Aorta (tissue), 5 donors: ENCODE data around the gene F2RL2. TPM values are rescaled to one million over a fixed set of nuclear protein-coding genes. Genes with fewer than 3 reads are reported as not detected.

Source experiments
- ATAC-seq: fragments of 200-7000 bp; cut with Tn5 transposase; one replicate; pipeline ENCODE4 v1.9.1; 2022; ENCODE audit warnings: moderate library complexity; ENCODE audit not compliant: low FRiP score
- DNase-seq, 2 donors: peaks; one replicate each; pipeline ENCODE4 v3.0.0-alpha.2; 2020
- H3K27ac ChIP-seq, 2 donors: one replicate each; pipeline ENCODE4 v1.5.1; 2013; ENCODE audit warnings: low read length in 2 of 2, mild to moderate bottlenecking in 2 of 2, moderate library complexity in 2 of 2, control low read depth in 1 of 2, inconsistent platforms in 1 of 2, low read depth in 1 of 2
- H3K27me3 ChIP-seq, 2 donors: one replicate each; pipeline ENCODE4 v1.6.1; 2013; ENCODE audit warnings: control low read depth in 1 of 2, low read length in 1 of 2, mild to moderate bottlenecking in 1 of 2, moderate library complexity in 1 of 2; ENCODE audit not compliant: insufficient read depth in 2 of 2, control insufficient read depth in 1 of 2
- H3K36me3 ChIP-seq, 2 donors: one replicate each; pipeline ENCODE4 v1.6.1; 2013; ENCODE audit warnings: control low read depth in 1 of 2, low read length in 1 of 2, mild to moderate bottlenecking in 1 of 2; ENCODE audit not compliant: insufficient read depth in 2 of 2, control insufficient read depth in 1 of 2
- H3K4me1 ChIP-seq, 2 donors: one replicate each; pipeline ENCODE4 v1.6.1; 2013; ENCODE audit warnings: low read length in 2 of 2, control low read depth in 1 of 2, mild to moderate bottlenecking in 1 of 2, moderate library complexity in 1 of 2; ENCODE audit not compliant: insufficient read depth in 2 of 2, control insufficient read depth in 1 of 2
- H3K4me3 ChIP-seq, 2 donors: one replicate each; pipeline ENCODE4 v1.5.1; 2013; ENCODE audit warnings: low read length in 2 of 2, control low read depth in 1 of 2, mild to moderate bottlenecking in 1 of 2
- H3K9me3 ChIP-seq: one replicate; pipeline ENCODE4 v1.6.1; 2013; ENCODE audit warnings: mild to moderate bottlenecking, low read length; ENCODE audit not compliant: control insufficient read depth
- WGBS, 2 donors: extraction: QIAGEN DNeasy Blood & Tissue Kit; methylation state at CpG; one replicate each; pipeline ENCODE4 v1.1.7; 2013; 5-methylcytosine and 5-hydroxymethylcytosine counted together
- intact Hi-C, 2 donors: fragments of 100-400 bp; cut with DNase I; formaldehyde crosslinking; loops; one replicate each; pipeline versions ENCODE4 v1.14.2 to v1.15.0; 2022
- polyA plus RNA-seq, 2 donors: library from polyadenylated mRNA; stranded (reverse); fragments of 200-250 nt; gene quantifications; one replicate each; pipeline ENCODE4 v1.2.3, GENCODE V29; 2013
- total RNA-seq, 2 donors: library from RNA; stranded (reverse); fragmentation: NEBNext Ultra II Directional; extraction: Animal tissue kit (Norgen Biotek cat#: 25700); gene quantifications; one replicate each; pipeline ENCODE4 v1.2.1, GENCODE V29; 2021
- donor health status: healthy with polysubstance abuse.
- donor health status: Bipolar disorder and iron deficiency.
- donor health status: DM: no; HTN: no; CAD: no.
- donor health status: DM: no; HTN: no; CAD: no.
- donor health status: DM: yes; HTN: yes; CAD: no.

The F2RL2 gene
- total and polyA plus RNA-seq, 4 donors, result 0.32 to 4.4 (median 0.50) TPM

DNA sequence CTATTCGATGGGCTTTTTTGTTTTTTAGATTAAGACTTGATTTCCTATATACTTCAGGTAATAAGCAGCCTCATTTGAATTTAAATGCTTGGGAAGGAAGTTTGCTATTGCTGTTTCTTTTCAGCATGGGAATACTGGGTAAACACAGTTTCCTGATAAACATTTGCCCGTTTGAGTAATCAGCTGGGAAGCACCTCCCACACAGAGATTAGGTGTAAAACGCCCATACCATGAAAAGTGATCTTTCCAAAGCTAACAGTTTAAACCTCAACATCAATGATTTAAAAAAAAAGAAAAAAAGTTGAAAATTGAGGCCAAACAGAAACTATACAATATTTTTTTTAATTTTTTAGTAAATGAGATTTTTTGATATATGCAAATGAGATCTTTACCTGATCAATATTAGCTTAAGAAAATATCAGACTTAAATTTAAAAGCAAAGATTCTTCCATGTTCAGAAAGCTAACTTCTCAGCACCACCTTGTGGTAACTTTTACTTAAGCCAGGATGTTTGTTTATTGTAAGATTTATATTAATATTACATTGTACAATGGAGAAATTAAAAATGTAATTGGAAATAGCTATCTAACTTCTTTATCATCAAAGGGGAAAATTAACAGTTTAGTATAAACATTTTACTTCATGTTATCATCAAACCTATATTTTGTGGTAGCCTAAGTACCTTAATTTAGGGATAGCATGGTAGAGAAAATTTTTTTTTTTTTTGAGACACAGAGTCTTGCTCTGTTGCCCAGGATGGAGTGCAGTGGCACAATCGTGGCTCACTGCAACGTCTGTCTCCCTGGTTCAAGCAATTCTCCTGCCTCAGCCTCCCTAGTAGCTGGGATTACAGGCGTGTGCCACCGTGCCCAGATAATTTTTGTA is 39.8 kb downstream of the F2RL2 start:
- no peaks in the 10 kb centered on the region for H3K36me3 ChIP-seq
- WGBS, 2 donors, result 42 to 46% methylated on average over 7 of the region's 7 CpGs
- ATAC-seq, result no peak
- H3K27ac ChIP-seq, result no peak overlapping the region
- no peak for DNase-seq
- H3K4me3 ChIP-seq, result no peak overlapping the region
- no peaks in the 10 kb centered on the region for H3K27me3 ChIP-seq
- intact Hi-C loops, result no loop called here
- H3K9me3 ChIP-seq, result no peaks in the 10 kb centered on the region
- no peaks in the 10 kb centered on the region for H3K4me1 ChIP-seq

DNA sequence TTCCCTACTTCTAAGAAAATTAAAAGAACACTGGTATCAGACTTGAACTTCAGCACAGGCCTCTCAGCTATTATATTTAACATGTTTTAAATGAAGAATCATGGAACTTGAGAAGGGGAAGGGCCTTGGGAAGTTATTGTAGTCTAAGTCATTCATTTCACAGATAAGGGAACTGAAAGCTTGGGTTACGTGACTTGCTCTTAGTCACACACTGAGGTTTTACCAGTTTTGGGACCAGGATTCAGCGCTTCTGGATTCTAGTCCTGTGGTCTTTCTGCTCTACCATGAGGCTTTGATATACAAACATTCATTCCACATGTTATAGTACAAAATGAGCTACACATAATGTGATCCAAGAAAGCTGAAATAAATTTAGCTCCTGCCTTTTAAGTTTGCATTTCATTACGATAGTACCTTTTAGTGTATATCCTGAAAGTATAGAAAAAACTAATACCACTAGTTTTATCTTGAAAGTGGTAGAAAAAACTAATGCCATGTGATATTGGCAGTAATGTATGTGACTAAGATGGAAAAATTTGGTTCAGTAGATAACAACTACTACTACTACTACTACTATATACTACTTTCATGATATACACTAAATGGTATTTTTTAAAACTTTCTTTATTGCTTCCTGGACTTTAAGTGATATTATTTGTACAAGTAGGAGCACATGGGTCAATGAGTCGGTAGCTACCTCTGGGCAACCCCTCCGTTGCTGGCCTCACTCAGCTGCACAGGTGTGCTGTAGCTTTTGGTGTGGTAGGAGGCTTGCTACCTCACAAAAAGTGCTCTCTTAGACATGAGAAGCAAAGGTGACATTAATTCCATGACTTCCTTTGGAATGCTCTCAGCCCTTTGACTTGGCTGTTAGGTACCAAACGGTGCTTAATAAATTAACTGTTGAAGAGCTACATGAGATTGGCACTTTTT is 40.7 kb downstream of the F2RL2 start:
- no peak for DNase-seq
- Histone ChIP-seq H3K36me3 (no peaks in the 10 kb centered on the region), H3K9me3 (no peaks in the 10 kb centered on the region), H3K4me1 (no peaks in the 10 kb centered on the region), H3K4me3 (no peak overlapping the region), H3K27me3 (no peaks in the 10 kb centered on the region), H3K27ac (no peak overlapping the region)
- ATAC-seq, result no peak
- intact Hi-C loops, result no loop called here
- WGBS, 2 donors, result 64 to 73% methylated on average over 6 of the region's 6 CpGs

GRCh38 chr5:76580981-76581380 is 42.2 kb downstream of the F2RL2 start:
- Histone ChIP-seq H3K36me3 (no peaks in the 10 kb centered on the region), H3K27ac (no peak overlapping the region), H3K4me3 (no peak overlapping the region), H3K27me3 (no peaks in the 10 kb centered on the region), H3K4me1 (no peaks in the 10 kb centered on the region), H3K9me3 (no peaks in the 10 kb centered on the region)
- 81 to 96% methylated on average over 3 of the region's 3 CpGs for WGBS, 2 donors
- DNase-seq (no peak), ATAC-seq (no peak)
- intact Hi-C loops, result no loop called here

GRCh38 chr5:76579166-76579937 is 43.9 kb downstream of the F2RL2 start:
- no peaks in the 10 kb centered on the region for H3K27me3 ChIP-seq
- WGBS, 2 donors, result 89 to 93% methylated on average over 7 of the region's 7 CpGs
- H3K27ac ChIP-seq, result no peak overlapping the region
- no peaks in the 10 kb centered on the region for H3K4me1 ChIP-seq
- ATAC-seq (no peak), DNase-seq (no peak)
- H3K4me3 ChIP-seq, result no peak overlapping the region
- H3K36me3 ChIP-seq, result no peaks in the 10 kb centered on the region
- no peaks in the 10 kb centered on the region for H3K9me3 ChIP-seq
- intact Hi-C loops, result no loop called here

- no peaks in the 10 kb centered on the region for H3K4me1 ChIP-seq
- H3K36me3 ChIP-seq, result no peaks in the 10 kb centered on the region
- intact Hi-C loops, result no loop called here
- no peaks in the 10 kb centered on the region for H3K9me3 ChIP-seq
- 62 to 65% methylated on average over 4 of the region's 4 CpGs for WGBS, 2 donors
- no peak for ATAC-seq
- no peak for DNase-seq
- no peak overlapping the region for H3K27ac ChIP-seq
- H3K27me3 ChIP-seq, result no peaks in the 10 kb centered on the region
- H3K4me3 ChIP-seq, result no peak overlapping the region
Measured at GRCh38 chr5:76576996-76577395, 46.2 kb downstream of the F2RL2 start.

DNA sequence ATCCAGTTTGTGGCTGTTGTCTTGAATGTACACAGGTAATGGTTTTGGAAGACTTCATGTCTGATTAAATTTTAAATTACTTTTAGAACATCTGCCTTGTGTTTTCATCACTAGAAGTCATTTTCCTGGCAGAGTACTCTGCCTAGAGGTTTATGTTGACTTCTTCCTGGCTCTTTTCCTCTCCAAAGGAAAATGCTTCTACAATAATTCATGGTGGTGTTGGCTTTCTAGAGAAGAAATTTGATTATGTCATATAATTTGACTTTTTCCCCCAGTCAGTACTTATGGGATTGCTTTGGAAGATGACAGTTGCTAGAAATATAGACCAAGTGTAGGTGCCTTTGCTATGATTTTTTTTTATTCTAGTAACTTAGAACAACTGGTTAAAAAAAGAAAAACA is 46.8 kb downstream of the F2RL2 start:
- DNase-seq, result no peak
- Histone ChIP-seq H3K27me3 (no peaks in the 10 kb centered on the region), H3K4me3 (no peak overlapping the region), H3K4me1 (no peaks in the 10 kb centered on the region), H3K36me3 (no peaks in the 10 kb centered on the region), H3K27ac (no peak overlapping the region), H3K9me3 (no peaks in the 10 kb centered on the region)
- ATAC-seq, result no peak
- intact Hi-C loops, result no loop called here

DNA sequence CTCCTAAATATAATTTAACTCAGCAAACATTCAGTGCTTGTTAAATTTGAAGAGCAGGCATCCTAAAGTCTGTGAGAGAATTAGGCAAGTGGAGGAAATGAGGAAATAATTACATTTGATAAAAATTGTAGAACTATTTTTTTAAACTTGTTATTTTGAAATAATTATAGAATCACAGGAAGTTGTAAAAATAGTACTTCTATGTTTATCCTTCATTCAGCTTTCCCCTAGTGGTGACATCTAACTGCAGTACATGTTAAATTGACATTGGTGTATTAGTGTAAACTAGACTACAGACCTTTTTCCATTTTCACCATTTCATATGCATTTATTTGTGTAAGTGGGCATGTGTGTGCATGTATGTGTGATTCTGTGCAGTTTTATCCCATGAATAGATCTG is 51.6 kb downstream of the F2RL2 start:
- intact Hi-C loops, result no loop called here
- no peaks in the 10 kb centered on the region for H3K4me1 ChIP-seq
- H3K27ac ChIP-seq, result no peak overlapping the region
- no peak for DNase-seq
- no peaks in the 10 kb centered on the region for H3K27me3 ChIP-seq
- no peak overlapping the region for H3K4me3 ChIP-seq
- no peaks in the 10 kb centered on the region for H3K9me3 ChIP-seq
- no peaks in the 10 kb centered on the region for H3K36me3 ChIP-seq
- ATAC-seq, result no peak

- ATAC-seq (no peak), DNase-seq (no peak)
- intact Hi-C loops, result no loop called here
- Histone ChIP-seq H3K4me1 (no peaks in the 10 kb centered on the region), H3K4me3 (no peak overlapping the region), H3K27ac (no peak overlapping the region), H3K9me3 (peaks cover 1% of the 10 kb centered on the region), H3K27me3 (no peaks in the 10 kb centered on the region), H3K36me3 (no peaks in the 10 kb centered on the region)
- WGBS, 2 donors, result 74 to 81% methylated on average over 4 of the region's 4 CpGs
Measured at GRCh38 chr5:76570153-76570552, 53.0 kb downstream of the F2RL2 start.
